GM19238 (cell line): ENCODE measurements around the gene PPP1CB.
"Not testable (repeated sequence)": the region's sequence is repeated elsewhere in the genome, so short reads cannot be mapped to it uniquely, and the experiment has no call there.

Experiments used
- DNase-seq: peaks from one replicate; pipeline ENCODE4 v3.0.0; 2011; ENCODE audit warnings: low spot score; ENCODE audit not compliant: insufficient read length

The PPP1CB gene

DNA sequence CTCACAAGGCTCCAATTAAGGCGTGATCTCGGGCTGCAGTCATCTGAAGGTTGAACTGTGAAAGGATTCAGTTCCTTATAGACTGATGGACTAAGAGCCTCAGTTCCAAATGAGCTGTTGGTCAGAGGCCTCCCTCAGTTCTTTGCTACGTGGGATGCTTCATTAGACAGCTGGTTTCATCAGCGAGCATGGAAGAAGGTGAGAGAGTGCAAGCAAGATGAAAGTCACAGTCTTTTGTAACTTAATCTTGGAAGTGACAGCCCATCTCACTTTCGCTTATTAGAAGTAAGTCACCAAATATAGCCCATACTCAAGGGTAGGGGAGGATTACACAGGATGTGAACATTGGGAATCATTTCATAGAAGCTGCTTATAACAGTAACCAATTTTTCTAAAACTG lies 26.8 kb downstream of the PPP1CB start:
- DNase-seq = no peak

DNA sequence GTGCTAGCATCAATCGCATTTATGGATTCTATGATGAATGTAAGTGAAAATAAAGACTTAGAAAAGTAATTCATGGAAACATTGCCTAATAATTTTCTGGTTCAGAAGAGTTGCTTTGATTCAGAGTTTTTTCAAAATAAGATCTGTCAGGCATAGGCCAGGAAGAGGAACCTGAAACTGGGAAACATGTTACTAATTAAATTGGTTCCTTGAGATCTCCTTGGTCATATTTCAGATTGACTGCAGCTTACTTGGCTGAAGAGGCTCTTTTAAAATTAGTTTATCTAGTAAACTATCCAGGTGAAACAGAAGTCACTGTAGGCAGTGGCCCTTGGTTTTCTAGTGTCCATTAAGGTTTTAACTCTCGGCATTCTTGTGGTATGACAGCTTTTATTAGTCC lies 27.4 kb downstream of the PPP1CB start:
- no peak for DNase-seq

DNA sequence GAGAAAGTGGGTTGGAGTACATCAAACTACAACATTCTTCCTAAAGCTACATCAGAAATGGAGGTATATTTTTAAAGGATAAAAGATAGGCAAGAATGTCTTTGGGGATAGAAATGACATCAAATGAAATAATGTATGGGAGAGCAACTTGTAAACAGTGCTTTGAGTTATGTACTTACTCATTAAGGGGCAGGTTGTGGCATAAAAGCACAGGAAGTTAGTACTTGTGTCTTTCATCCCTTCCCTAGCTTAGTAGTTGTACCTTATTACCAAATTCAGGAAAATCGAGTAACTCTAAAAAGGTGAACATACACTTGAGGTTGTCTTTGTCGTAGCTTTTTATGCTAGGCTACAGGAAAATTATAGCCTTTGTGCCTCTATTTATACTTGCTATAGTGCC lies 28.9 kb downstream of the PPP1CB start:
- DNase-seq = no peak

DNA sequence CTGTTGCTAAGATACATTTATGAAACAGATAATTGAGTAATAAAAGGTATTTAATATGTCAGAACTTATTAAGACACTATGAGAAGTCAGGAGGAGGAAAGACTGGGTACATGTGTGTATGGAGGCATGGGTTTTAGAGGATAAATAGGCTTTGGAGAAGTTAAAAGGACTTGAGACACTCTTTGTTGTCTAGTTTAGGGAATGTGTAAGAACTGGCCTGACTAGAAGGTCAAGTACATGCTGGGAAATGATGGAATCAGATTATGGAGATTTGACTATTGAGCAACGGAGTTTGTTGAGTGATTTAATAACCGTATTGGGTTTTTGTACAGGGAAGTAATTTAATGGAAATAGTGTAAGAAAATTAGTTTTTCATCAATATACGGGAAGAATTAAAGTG lies 30.8 kb downstream of the PPP1CB start:
- no peak for DNase-seq

DNA sequence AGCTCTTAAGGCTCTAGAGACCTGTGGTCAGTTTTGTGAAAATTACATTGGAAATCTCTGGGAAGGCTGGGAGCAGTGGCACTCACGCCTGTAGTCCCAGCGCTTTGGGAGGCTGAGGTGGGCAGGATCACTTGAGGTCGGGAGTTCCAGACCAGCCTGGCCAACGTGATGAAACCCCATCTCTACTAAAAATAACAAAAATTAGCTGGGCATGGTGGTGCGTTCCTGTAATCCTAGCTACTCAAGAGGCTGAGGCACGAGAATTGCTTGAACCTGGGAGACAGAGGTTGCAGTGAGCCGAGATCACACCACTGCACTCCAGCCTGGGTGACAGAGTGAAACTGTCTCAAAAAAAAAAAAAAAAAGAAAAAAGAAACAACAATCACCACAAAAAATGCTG lies 32.9 kb downstream of the PPP1CB start:
- not testable (repeated sequence) for DNase-seq

DNA sequence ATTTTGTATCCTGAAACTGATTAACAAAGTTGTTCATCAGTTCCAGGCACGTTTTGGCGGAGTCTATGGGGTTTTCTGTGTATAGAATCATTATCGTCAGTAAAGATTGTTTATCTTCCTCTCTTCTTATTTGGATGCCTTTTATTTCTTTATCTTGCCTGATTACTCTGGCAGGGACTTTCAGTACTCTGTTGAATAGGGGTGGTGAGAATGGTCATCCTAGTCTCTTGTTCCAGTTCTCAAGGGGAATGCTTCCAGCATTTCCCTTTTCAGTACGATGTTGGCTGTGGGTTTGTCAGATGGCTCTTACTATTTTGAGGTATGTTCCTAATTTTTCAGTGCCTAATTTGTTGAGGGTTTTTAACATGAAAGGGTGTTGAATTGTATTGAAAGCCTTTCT lies 45.0 kb downstream of the PPP1CB start:
- no peak for DNase-seq

DNA sequence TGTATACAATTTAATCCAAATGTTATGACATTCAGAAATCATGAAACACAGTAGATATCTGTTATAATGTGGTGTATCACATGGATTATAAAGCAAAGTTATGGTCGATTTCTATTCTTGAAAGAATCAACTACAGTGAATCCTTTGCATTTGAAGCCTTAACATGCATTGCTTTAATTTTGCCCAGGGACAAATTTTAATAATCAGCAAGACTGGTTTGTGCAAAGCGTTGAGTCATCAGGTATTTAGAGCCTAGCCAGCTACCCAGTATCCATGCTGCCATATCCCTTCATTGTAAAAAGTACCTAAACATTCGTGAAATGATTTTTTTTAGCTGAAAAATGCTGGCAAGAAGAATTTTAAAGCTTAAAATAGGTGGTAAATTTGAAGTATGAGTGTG lies 50.1 kb downstream of the PPP1CB start:
- no peak for DNase-seq

DNA sequence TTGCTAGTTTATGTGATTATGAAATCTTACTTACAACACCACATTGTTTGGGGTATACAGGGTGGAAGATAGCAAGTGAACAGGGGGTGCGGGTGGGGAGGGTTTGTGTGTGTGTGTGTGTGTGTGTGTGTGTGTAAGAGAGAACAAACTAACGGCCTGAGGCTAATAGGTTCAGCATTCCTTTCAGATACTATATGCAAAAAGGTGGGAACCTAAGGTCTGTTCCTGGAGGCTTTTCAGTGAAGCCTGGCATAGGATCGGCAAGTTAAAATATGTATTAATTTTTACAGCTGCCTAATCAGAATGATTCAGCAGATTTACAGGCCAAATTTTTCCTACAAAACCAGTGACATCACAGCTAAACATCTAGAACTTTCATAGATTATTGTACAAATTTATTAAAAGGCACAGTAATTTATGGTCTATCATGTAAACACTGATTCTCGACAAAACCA lies 51.4 kb downstream of the PPP1CB start:
- DNase-seq = no peak

DNA sequence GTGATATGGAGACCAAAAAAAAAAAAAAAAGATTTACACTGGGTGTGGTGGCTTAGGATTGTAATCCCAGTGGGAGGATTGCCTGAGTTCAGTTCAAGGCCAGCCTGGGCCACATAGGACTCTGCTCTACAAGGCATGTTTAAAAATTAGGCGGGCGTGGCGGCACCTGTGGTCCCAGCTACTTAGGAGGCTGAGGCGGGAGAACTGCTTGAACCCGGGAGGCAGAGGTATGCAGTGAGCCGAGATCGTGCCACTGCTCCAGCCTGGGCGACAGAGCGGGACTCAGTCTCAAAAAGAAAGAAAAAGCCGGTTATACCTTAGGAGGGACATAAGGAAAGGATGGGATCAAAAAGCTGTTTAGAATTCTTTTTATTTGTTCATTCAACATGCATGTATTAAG lies 58.3 kb downstream of the PPP1CB start:
- DNase-seq = no peak

DNA sequence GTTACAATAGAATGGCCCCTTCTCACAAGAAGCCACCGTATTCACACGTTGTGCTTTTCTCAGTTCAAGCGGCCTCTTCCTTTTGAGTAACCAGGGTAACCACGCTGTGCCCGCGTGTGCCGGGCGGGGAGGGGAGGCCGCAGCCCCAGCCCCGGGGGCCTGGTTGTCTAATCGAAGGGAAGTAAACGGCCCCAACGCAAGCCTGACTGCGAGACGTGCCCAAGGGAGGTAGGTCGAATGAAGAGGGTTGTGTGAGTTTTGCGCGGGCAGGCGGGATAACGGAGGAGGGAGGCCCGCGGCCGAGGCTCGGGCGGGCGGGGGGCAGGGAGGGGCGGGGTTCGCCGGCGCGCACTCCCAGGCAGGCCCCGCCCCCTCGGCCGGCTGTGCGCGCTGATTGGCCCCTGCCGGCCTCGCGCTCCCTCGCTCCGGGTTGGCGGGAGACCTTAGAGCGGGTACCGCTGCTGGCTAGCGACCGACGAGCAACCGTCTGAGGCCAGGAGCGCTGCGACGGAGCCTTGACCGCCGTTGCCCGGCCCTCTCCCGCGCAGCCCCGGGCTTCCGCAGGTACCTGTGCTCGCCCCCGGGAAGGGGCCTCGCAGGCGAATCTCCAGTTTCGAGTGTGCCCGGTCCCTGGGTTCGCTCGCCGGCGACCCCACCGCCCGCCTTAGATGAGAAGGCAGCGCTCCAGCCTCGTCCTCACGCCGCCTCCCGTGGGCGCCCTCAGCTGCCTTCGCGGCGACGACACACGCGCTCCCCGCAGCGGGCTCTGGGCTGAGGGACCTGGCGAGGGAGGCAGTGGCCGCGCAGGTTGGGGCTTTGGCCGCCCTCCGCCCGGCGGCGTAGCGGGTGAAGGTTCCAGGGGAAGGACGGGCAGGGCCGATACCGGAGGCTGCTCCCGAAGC lies 59.0 kb downstream of the PPP1CB start, which contains the start of gene SPDYA:
Gene SPDYA, plus strand, starts transcription at position 451 of the 902 bp plus-strand sequence. CDS start 5,181 bp downstream, outside the sequence.
- DNase-seq = peak; percentile 74

DNA sequence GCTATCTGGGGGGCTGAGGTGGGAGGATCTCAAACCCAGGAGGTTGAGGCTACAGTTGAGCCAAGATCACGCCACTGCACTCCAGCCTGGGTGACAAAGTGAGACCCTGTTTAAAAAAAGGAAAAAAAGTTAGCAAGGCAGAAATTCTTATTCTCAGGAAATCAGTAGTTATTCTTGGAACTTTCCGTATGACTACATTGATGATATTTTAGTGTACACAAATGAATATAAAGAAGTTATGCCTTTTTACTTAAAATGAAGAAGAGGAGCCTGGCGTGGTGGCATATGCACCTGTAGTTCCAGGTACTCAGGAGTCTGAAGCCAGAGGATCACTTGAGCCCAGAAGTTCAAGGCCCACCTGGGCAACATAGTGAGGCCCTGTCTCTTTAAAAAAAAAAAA lies 66.4 kb downstream of the PPP1CB start:
- no peak for DNase-seq

DNA sequence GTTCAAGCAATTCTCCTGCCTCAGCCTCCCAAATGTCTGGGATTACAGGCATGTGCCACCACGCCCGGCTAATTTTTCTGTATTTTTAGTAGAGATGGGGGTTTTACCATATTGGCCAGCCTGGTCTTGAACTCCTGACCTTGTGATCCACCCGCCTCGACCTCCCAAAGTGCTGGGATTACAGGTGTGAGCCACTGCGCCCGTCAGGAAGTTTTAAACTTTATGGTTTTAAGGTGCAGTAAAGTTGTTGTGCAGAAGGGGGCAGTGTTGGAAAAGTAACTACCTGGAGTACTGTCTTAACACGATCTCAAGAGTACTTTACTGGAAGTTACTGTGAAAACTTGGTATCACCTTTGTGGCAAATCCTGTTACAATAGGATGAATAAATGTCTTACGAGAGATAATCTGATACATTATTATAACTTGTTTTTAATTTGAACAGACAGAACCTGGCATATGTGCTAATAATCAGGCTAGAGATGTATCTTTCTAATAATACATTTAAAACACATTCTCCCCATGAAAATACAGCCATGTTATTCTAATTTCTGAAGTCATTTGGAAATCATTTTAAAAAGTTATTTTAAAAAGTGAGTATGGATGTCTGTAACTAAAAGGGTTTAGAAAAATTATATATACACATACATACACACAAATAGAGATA lies 69.8 kb downstream of the PPP1CB start:
- no peak for DNase-seq

DNA sequence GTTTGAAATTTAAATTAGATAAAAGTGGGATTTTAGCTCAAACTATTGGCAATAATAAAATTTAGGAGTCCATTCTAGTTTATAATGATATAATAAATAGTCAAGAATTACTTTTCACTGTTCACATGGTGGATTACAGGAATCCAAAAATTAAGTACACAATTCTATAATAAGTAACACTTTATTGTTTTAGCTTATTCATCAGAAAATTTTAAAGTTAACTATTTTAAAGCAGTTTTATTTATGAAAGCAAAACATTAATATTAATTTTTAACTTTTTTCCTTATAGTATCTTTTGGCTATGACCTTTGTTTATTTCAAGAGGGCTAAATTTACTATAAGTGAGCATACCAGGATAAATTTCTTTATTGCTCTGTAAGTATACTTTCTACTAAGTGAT lies 70.4 kb downstream of the PPP1CB start:
- no peak for DNase-seq

DNA sequence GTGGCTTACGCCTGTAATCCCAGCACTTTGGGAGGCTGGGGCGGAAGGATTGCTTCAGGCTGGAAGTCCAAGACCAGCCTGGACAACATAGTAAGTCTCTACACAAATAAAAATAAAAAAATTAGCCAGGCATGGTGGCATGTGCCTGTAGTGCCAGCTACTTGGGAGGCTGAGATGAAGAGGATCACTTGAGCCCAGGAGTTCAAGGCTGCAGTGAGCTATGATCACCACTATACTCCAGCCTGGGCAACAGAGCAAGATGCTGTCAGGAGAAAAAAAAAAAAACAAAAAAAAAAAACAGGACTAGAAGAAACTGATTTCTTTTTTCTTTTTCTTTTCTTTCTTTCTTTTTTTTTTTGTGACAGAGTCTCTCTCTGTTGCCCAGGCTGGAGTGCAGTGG lies 72.6 kb downstream of the PPP1CB start:
- DNase-seq = no peak

DNA sequence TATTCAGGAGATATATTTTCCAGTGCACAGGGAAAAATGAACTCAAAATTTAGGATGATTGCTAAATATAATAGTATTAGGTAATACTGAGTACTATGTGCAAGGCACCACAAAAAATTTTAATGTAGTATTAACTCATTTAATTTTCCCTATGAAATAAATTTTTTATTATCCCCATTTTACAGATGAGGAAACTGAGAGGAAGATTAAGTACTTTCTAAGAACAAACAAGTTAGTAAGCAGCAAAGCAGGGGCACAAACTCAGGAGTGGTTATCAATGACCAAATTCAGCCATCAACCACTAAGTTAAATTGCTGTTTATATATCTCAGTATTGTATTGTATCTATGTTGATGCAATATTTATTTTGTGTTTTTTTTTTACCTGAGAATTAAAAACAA lies 73.2 kb downstream of the PPP1CB start:
- DNase-seq = no peak

DNA sequence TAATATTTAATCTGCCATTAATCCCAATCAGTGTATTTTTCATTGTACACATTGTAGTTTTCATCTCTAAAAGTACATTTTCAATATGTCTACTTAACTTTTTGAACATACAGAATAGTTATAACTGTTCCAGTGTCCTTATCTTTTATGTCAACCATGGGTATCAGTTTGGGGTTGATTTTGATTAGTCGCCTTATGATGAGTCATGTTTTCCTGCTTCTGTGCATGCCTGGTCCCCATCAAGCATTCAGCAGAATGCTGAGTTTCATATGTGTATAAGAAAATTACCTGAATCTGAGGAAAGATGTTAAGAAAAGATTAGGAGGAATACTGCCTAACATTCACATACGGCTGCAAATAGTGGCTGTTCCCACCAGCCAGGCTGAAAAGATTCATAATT lies 76.8 kb downstream of the PPP1CB start:
- DNase-seq = no peak

DNA sequence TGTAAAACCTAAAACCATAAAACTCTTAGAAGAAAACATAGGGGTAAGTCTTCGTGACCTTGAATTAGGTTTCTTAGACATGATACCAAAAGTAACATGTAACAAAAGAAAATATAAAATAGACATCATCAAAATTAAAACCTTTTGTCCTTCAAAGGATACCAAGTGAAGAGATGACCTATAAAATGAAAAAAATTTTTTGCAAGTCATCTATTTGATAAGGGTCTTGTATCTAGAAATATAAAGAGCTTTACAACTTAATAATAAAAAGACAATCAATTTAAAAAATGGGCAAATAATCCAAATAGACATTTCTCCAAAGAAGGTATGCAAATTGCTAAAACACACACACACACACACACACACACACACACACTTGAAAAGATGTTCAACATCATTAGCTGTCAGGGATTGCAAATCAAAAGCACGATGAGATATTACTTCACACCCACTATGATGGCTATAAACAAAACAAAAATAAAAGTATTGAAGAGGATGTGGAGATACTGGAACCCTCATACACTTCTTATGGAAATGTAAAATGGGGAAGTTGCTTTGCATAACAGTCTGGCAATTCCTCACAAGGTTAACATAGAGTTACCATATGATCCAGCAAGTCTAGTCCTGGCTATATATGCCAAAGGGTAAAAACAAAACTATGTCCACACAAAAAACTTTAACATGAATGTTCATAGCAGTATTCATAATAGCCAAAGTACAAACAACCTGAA lies 82.3 kb downstream of the PPP1CB start:
- no peak for DNase-seq

DNA sequence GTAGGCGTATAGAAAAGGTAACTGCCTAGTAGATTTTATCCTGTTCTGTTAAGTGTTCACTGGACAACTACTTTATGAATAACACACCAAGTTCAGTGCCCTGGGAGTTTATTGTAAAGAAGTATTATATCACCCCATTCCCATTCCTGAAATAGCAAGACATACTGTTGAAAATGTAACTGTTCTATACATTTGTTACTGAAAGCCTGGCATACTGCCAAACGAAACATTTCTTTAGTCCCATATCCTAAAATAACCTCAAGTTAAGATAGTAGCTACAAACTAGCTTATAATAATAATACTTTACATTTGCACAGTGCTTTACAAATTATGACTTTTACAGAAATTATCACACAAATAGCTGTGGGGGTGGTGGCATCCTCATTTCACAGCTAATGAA lies 84.2 kb downstream of the PPP1CB start:
- no peak for DNase-seq

DNA sequence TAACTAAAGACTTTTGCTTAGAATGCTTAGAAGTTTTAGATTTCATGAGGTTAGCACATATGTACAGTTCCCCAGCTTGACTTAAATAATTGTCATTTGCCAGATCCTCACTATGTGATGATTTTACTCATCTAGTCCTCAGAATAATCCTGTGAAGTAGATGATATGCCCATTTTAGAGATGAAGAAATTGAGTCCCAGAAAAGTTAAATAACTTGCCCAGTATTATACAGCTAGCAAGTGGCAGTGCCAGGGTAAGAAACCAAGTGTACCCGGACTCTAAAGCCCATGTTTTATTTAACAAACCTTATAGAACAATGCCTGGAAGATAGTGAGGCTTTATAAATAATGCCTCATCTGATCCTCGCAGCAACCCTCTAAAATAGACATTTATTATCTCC lies 87.3 kb downstream of the PPP1CB start:
- no peak for DNase-seq

DNA sequence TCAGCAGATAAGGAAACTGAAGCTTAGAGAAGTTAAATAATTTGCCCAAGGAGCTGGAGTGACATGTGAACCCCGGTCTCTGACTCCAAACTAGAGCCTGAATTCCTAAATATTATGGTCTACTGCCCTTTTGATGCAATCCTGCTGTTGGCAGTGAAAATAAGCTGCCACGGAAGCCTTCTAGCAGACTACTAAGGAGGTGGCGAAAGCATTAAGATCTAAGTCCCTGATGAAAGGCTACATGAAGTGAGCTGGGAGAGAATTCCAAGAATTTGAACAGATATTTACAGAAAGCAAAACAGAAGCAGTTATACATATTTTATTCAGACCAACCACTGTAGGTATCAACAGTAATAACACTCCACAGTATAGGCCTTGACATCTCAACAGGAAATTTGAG lies 90.4 kb downstream of the PPP1CB start:
- DNase-seq = no peak
